Hair follicle dermal papilla cell (primary cell): Measurements from ENCODE around the gene MFSD1. TPM values are rescaled to one million over a fixed set of nuclear protein-coding genes. Genes with fewer than 3 reads are reported as not detected.

Source experiments
- total RNA-seq: library from RNA; depleted of rRNA; stranded (reverse); fragments of >200 nt; gene quantifications from 2 replicates; pipeline ENCODE4 v1.2.3, GENCODE V29; 2012

MFSD1 gene
- total RNA-seq, result 84.2 and 87.1 TPM in 2 replicates

GRCh38 chr3:158801696-158802408 lies at the start of gene MFSD1:
Gene MFSD1 (plus strand): TSS chr3:158802054. CDS start chr3:158802153, 99 bp downstream.

Other genes starting within 250 kb of the MFSD1 start
- gene MLF1, start 230.9 kb upstream of the MFSD1 start, total RNA-seq, result 8.4 and 8.9 TPM in 2 replicates
- 43.5 and 49.3 TPM in 2 replicates for gene GFM1, start 157.5 kb upstream of the MFSD1 start, total RNA-seq
- 9.1 and 13.6 TPM in 2 replicates for gene LXN, start 129.4 kb upstream of the MFSD1 start, total RNA-seq
- 0.61 and 0.65 TPM in 2 replicates for gene RARRES1, start 69.6 kb upstream of the MFSD1 start, total RNA-seq